ENCODE measurements around the gene ABCA13.

DNA sequence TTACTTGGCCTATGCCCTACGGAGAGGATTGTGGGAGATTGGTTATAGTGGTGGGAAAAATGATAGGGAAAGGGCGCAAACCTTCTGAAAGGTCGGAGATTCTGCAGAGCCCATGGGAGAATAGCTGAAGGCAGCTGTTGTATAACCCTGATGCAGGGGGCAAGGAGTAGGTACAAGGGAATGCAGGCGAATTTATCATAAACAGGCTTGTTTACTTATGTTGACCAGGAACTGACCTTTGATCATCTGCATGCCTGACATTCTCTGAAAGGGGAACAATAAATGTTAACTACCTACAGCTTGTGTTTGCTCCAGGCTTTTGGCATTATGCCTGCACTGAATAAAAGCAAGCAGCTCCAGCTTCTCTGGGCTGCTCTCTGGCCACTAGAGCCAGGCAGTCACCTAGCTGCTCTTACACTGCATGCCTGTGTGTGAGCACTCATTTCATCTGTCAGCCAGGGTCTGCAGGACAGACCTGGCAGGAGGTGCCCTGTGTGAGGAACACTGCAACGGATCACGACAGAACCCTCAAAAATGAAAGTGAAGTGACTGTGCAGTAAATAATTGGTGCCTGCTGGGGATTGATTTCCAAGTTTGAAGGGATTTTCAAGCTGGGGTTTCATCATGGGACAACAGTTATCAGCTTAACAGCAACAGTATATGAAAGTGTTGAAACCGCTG, 31.1 kb upstream of the ABCA13 start:
- TF ChIP-seq, protein P1, sequence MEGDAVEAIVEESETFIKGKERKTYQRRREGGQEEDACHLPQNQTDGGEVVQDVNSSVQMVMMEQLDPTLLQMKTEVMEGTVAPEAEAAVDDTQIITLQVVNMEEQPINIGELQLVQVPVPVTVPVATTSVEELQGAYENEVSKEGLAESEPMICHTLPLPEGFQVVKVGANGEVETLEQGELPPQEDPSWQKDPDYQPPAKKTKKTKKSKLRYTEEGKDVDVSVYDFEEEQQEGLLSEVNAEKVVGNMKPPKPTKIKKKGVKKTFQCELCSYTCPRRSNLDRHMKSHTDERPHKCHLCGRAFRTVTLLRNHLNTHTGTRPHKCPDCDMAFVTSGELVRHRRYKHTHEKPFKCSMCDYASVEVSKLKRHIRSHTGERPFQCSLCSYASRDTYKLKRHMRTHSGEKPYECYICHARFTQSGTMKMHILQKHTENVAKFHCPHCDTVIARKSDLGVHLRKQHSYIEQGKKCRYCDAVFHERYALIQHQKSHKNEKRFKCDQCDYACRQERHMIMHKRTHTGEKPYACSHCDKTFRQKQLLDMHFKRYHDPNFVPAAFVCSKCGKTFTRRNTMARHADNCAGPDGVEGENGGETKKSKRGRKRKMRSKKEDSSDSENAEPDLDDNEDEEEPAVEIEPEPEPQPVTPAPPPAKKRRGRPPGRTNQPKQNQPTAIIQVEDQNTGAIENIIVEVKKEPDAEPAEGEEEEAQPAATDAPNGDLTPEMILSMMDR (IDR thresholded peaks at IDR 0.05), result no peak
- TF ChIP-seq EZH2 (IDR thresholded peaks at IDR 0.05) (no peak), EZH2phosphoT487 (IDR thresholded peaks at IDR 0.05) (no peak)

Measured in neural progenitor cell (in vitro differentiated cells).